GM12873 (cell line): ENCODE measurements around the gene CDC14B.

Experiments used
- TF ChIP-seq, protein P1 (sequence below): IDR thresholded peaks from 2 replicates; pipeline ENCODE4 v1.5.1; 2012; ENCODE audit warnings: low read depth, mild to moderate bottlenecking, moderate library complexity, low read length, control low read depth; ENCODE audit not compliant: insufficient read depth; ENCODE audit errors: missing control alignments

Gene CDC14B

DNA sequence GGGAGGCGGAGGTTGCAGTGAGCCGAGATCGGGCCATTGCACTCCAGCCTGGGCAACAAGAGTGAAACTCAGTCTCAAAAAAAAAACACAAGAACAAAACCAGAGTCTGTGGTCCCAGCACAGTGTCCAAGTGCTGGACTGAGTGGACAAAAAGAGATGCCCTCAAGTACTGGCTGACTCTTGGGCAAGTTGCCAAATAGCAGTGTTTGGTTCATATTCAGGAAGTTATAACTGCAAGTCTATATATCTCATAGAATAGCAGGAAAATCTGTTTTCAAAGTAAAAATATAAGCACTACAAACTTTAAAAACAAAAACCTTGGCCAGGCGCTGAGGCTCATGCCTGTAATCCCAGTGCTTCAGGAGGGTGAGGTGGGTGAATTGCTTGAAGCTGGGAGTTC is 162.4 kb downstream of the CDC14B start:
- TF ChIP-seq, protein P1, sequence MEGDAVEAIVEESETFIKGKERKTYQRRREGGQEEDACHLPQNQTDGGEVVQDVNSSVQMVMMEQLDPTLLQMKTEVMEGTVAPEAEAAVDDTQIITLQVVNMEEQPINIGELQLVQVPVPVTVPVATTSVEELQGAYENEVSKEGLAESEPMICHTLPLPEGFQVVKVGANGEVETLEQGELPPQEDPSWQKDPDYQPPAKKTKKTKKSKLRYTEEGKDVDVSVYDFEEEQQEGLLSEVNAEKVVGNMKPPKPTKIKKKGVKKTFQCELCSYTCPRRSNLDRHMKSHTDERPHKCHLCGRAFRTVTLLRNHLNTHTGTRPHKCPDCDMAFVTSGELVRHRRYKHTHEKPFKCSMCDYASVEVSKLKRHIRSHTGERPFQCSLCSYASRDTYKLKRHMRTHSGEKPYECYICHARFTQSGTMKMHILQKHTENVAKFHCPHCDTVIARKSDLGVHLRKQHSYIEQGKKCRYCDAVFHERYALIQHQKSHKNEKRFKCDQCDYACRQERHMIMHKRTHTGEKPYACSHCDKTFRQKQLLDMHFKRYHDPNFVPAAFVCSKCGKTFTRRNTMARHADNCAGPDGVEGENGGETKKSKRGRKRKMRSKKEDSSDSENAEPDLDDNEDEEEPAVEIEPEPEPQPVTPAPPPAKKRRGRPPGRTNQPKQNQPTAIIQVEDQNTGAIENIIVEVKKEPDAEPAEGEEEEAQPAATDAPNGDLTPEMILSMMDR, result no peak

DNA sequence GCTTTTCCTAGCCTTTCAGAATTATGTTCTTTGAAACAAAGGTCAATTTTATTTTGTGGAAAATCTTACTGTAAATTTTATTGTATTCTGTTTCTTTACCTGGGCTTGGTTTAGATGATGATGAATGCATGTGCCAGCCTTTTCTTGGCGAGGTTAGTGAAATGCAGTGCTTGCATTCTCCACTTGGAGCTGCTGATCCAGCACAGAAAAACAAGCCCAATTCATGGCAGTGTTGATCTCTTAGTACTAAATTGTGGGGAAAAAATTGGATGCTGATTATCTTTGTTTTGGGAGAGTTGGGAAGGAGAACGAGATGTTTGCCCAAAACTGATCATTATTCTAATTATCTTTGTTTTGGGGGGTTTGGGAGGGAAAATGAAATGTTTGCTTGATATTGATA is 166.0 kb downstream of the CDC14B start:
- TF ChIP-seq, protein P1, result peak; percentile 37

DNA sequence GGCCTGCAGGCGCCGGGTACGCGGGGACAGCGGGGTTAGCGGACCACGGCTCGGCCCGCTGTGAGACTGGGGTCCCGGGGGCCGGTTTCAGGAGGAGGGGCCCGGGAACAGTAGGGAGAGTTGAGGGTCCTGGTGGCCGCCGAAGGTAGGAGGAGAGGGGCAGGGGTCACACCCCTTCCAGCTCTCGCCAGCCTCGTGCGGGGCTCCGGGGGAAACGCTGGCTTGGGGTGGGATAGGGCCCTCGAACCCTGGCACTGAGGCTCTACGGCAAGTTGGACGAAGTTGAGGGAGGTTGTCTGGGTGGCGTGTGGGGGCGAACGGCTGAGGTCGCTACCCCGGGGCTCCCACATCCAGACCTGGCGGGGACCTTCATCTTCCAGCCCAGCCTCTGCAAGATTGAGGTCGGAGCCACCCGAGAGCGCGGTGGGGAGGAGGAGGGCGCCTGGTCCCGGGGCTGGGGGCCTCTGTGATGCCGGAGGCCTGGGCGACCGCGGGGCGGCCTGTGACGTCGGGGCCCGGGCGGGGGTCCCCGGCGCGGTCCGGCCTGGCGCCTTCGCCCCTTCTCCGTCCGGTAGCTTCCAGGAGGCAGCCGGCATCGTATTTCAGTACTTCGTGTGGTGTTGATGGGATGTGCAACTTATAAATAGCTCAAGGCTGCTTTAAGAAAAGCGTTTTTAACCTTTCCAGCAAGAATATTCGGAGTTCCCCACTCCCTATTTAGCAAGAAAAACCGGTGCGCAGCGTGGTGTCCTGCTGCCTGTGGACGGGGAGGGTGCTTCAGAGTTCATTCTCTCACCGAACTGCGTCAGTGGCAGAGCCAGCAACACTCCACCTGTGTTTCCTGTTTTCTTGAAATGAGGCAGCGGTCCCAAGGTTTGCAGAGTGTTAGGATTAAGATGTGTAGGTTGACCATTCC is 168.8 kb downstream of the CDC14B start:
- TF ChIP-seq, protein P1, result no peak
